Caco-2 (cell line): ENCODE data around the gene TSPAN4. TPM values are rescaled to one million over a fixed set of nuclear protein-coding genes. Genes with fewer than 3 reads are reported as not detected.
A peak's percentile ranks its signal among the peaks of the same experiment; 100 is the strongest.

Experiments
- BruUV-seq: library from RNA; stranded (reverse); fragments of 400-500 nt; replicated peaks from 2 replicates; lab custom pipeline; 2021; lab: Mats Ljungman, UMichigan
- CTCF ChIA-PET: fragments of 300-600 bp; sonication (Branson Sonifier 250); formaldehyde crosslinking; loops from one replicate; lab custom pipeline; 2022; ENCODE audit warnings: antibody characterized with exemption; lab: Charles Lee
- POLR2A ChIA-PET: fragments of 300-600 bp; sonication (Branson Sonifier 250); formaldehyde crosslinking; loops from one replicate; lab custom pipeline; 2022; ENCODE audit warnings: antibody characterized with exemption; lab: Charles Lee
- DNase-seq, 2 experiments: peaks; one replicate each; pipeline versions ENCODE4 v3.0.0 to v3.0.0-alpha.2; 2020 to 2022
- H3K27me3 ChIP-seq: replicated peaks from 2 replicates; pipeline ENCODE4 v1.6.0; 2011; ENCODE audit warnings: low read length; ENCODE audit not compliant: control insufficient read depth, insufficient read depth
- H3K36me3 ChIP-seq: 2 replicates; pipeline ENCODE4 v1.5.1; 2011; ENCODE audit warnings: low read length; ENCODE audit not compliant: control insufficient read depth, insufficient read depth
- H3K4me1 ChIP-seq: fragments of 250-450 bp; sonication (Bioruptor Pico); 2 replicates; pipeline ENCODE4 v1.5.1; 2020; ENCODE audit warnings: mild to moderate bottlenecking
- H3K4me3 ChIP-seq: 2 replicates; pipeline ENCODE4 v1.5.1; 2011; ENCODE audit warnings: low read depth, mild to moderate bottlenecking, control low read depth, low read length
- H3K9me3 ChIP-seq: fragments of 250-450 bp; sonication (Bioruptor Pico); 2 replicates; pipeline ENCODE4 v1.5.1; 2020; ENCODE audit warnings: mild to moderate bottlenecking, moderate library complexity
- H3K27ac Mint-ChIP-seq: one replicate; pipeline ENCODE4 v1.8.0; 2022; ENCODE audit warnings: mixed read lengths; ENCODE audit not compliant: unreplicated experiment
- H3K27me3 Mint-ChIP-seq: one replicate; pipeline ENCODE4 v1.8.0; 2022; ENCODE audit warnings: mixed read lengths; ENCODE audit not compliant: insufficient read depth, unreplicated experiment
- H3K36me3 Mint-ChIP-seq: one replicate; pipeline ENCODE4 v1.8.0; 2022; ENCODE audit warnings: mild to moderate bottlenecking, mixed read lengths; ENCODE audit not compliant: insufficient read depth, unreplicated experiment
- H3K4me1 Mint-ChIP-seq: one replicate; pipeline ENCODE4 v1.8.0; 2022; ENCODE audit warnings: low read depth, mixed read lengths; ENCODE audit not compliant: unreplicated experiment
- H3K4me3 Mint-ChIP-seq: one replicate; pipeline ENCODE4 v1.8.0; 2022; ENCODE audit warnings: mild to moderate bottlenecking, moderate library complexity, mixed read lengths; ENCODE audit not compliant: unreplicated experiment
- H3K9me3 Mint-ChIP-seq: one replicate; pipeline ENCODE4 v1.8.0; 2022; ENCODE audit warnings: mixed read lengths; ENCODE audit not compliant: unreplicated experiment
- intact Hi-C: fragments of 100-400 bp; cut with micrococcal nuclease; formaldehyde crosslinking; loops from one replicate; pipeline ENCODE4 v1.10.0; 2022; ENCODE audit not compliant: unreplicated experiment
- total RNA-seq: library from RNA; stranded (reverse); gene quantifications from 2 replicates; pipeline ENCODE4 v1.2.3, GENCODE V29; 2022
- TF ChIP-seq, protein P1 (sequence below), 2 experiments: fragments of 200-600 bp in 1 of 2; IDR thresholded peaks; 1 replicate in 1 of 2; 2 replicates in 1 of 2; pipeline versions ENCODE4 v1.5.1 to v1.8.0; 2011 to 2022; ENCODE audit warnings: antibody characterized with exemption in 1 of 2, control low read depth in 1 of 2, inconsistent platforms in 1 of 2, low read depth in 1 of 2, low read length in 1 of 2, mild to moderate bottlenecking in 1 of 2, moderate library complexity in 1 of 2; ENCODE audit not compliant: insufficient read depth in 1 of 2, severe bottlenecking in 1 of 2, unreplicated experiment in 1 of 2

TSPAN4 gene
- total RNA-seq, 1 experiment from 2014 or later, result 95.9 TPM

DNA sequence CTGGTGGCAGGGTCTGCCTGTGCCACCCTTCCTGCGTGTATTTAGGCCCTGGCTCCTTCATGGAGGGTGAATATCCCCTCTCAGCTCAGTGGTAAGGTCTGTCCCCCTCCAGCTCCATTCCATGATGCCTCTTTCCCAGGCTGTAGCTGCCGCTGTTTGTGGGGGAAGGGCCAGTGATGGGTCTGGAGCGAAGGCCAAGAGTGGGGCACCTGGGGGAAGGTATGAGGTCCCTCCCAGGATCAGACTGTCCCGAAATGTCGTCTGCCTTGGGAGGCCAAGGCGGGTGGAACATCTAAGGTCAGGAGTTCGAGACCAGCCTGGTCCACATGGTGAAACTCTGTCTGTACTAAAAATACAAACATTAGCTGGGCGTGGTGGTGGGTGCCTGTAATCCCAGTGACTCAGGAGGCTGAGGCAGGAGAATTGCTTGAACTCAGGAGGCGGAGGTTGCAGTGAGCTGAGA, 8.8 kb upstream of the TSPAN4 start:
- no peak for DNase-seq
- no peaks in the 10 kb centered on the region for H3K27me3 Mint-ChIP-seq
- BruUV-seq, result no TSS peak
- H3K4me3 Mint-ChIP-seq, result peak overlapping the region; percentile 79
- peak overlapping the region; percentile 71 for H3K27ac Mint-ChIP-seq
- TF ChIP-seq, protein P1, sequence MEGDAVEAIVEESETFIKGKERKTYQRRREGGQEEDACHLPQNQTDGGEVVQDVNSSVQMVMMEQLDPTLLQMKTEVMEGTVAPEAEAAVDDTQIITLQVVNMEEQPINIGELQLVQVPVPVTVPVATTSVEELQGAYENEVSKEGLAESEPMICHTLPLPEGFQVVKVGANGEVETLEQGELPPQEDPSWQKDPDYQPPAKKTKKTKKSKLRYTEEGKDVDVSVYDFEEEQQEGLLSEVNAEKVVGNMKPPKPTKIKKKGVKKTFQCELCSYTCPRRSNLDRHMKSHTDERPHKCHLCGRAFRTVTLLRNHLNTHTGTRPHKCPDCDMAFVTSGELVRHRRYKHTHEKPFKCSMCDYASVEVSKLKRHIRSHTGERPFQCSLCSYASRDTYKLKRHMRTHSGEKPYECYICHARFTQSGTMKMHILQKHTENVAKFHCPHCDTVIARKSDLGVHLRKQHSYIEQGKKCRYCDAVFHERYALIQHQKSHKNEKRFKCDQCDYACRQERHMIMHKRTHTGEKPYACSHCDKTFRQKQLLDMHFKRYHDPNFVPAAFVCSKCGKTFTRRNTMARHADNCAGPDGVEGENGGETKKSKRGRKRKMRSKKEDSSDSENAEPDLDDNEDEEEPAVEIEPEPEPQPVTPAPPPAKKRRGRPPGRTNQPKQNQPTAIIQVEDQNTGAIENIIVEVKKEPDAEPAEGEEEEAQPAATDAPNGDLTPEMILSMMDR (IDR thresholded peaks at IDR 0.05; ENCODE audit: insufficient read depth in 1 of 2, low read depth in 1 of 2, low read length in 1 of 2, severe bottlenecking in 1 of 2, unreplicated experiment in 1 of 2), result no peak
- H3K9me3 Mint-ChIP-seq, result no peaks in the 10 kb centered on the region
- Histone ChIP-seq H3K4me3 (peak overlapping the region; percentile 81), H3K27me3 (no peaks in the 10 kb centered on the region), H3K36me3 (peaks cover 5% of the 10 kb centered on the region), H3K4me1 (peaks cover 30% of the 10 kb centered on the region), H3K9me3 (no peaks in the 10 kb centered on the region)
- H3K36me3 Mint-ChIP-seq, result peaks cover 63% of the 10 kb centered on the region
- H3K4me1 Mint-ChIP-seq, result peaks cover 10% of the 10 kb centered on the region
- intact Hi-C loops, result loop anchor here (1.0 kb wide), 1 partner anchor 9 kb away; no protein-coding TSS in a partner anchor
- POLR2A ChIA-PET, result interaction anchor here (1.0 to 1.5 kb wide), 3 partner anchors 9 to 25 kb away, joined by 4 to 6 read pairs (median 5); partner anchors contain the start of genes PNPLA2 and RPLP2
- CTCF ChIA-PET, result interaction anchor here (1.3 kb wide), 1 partner anchor 10 kb away, joined by 4 read pairs; no protein-coding TSS in a partner anchor

DNA sequence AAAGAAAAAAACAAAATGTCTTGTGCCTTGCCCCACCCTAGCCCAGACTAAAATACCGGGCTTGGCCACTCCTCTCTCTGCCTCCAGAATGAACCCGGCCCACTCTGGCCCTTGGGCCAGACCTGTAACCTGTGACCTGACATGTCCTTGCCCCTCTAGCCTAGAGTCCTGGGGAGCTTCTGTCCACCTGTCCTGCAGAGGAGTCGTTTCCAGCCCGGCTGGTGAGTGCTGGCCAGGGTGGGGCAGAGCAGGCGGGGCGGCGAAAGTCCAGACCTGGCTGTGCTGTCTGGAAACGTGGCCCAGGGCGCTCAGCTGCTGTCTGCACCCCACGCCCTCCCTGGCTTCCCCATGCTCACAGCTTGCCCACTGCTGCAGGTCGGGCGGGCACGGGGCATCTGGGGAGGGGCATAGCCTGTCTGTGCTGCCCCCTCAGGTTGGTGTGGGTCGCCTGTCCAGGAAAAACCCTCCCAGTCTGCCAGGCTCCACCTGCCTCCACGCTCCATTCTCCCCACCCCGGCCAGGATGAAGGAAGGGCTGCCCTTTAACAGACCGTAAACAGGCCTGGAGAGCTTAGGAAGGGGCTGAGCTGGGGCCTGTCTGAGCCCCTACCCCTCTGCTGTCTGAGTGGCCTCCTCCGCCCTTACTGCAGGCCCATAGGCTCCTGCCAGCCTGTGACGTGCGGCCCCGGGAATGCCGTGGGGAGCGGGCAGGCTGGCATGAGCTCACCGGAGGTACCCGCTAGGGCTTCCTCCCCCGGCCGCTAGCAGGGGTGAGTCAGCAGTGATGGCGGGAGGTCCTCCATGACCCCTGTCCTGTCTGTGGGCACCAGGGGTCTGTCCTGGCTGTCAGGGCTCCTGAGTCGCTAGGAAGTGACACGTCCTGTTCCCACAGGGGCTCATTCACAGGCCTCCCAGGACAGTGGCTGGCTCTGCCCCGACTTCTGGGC, 8.0 kb upstream of the TSPAN4 start:
- peak overlapping the region; percentile 71 for H3K27ac Mint-ChIP-seq
- peaks cover 13% of the 10 kb centered on the region for H3K4me1 Mint-ChIP-seq
- Histone ChIP-seq H3K36me3 (peaks cover 5% of the 10 kb centered on the region), H3K9me3 (no peaks in the 10 kb centered on the region), H3K4me1 (peaks cover 28% of the 10 kb centered on the region), H3K4me3 (no peak overlapping the region), H3K27me3 (no peaks in the 10 kb centered on the region)
- H3K27me3 Mint-ChIP-seq, result no peaks in the 10 kb centered on the region
- no peaks in the 10 kb centered on the region for H3K9me3 Mint-ChIP-seq
- TSS peak; percentile 43 for BruUV-seq
- intact Hi-C loops, result no loop called here
- H3K36me3 Mint-ChIP-seq, result peaks cover 66% of the 10 kb centered on the region
- CTCF ChIA-PET, result interaction anchor here (1.3 kb wide), 1 partner anchor 9 kb away, joined by 4 read pairs; no protein-coding TSS in a partner anchor
- POLR2A ChIA-PET, result interaction anchor here (1.0 to 1.5 kb wide), 3 partner anchors 9 to 25 kb away, joined by 4 to 6 read pairs (median 5); partner anchors contain the start of genes PNPLA2 and RPLP2
- no peak for DNase-seq
- TF ChIP-seq, protein P1 (IDR thresholded peaks at IDR 0.05; ENCODE audit: insufficient read depth in 1 of 2, low read depth in 1 of 2, low read length in 1 of 2, severe bottlenecking in 1 of 2, unreplicated experiment in 1 of 2), result no peak
- H3K4me3 Mint-ChIP-seq, result peak overlapping the region; percentile 79

DNA sequence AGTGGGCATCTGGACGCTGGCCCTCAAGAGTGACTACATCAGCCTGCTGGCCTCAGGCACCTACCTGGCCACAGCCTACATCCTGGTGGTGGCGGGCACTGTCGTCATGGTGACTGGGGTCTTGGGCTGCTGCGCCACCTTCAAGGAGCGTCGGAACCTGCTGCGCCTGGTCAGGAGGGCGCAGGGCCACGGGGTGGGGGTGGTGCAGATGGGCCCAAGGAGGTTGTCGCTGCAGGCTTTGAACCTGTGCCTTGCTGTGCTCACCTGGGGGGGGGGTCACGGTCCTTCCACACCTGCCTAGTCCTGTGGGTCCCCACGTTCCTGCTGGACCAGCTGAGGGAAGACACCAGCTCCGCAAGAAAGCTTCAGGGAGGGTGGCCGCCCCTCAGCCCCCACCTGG, 6.4 kb upstream of the TSPAN4 start:
- Mint-ChIP-seq H3K27me3 (no peaks in the 10 kb centered on the region), H3K9me3 (no peaks in the 10 kb centered on the region), H3K4me1 (peaks cover 24% of the 10 kb centered on the region), H3K27ac (no peak overlapping the region), H3K36me3 (peaks cover 74% of the 10 kb centered on the region), H3K4me3 (no peak overlapping the region)
- Histone ChIP-seq H3K4me3 (no peak overlapping the region), H3K4me1 (peaks cover 29% of the 10 kb centered on the region), H3K9me3 (no peaks in the 10 kb centered on the region), H3K36me3 (peaks cover 8% of the 10 kb centered on the region), H3K27me3 (no peaks in the 10 kb centered on the region)
- TF ChIP-seq, protein P1 (IDR thresholded peaks at IDR 0.05; ENCODE audit: insufficient read depth in 1 of 2, low read depth in 1 of 2, low read length in 1 of 2, severe bottlenecking in 1 of 2, unreplicated experiment in 1 of 2), result no peak
- BruUV-seq, result no TSS peak
- DNase-seq, result no peak
- CTCF ChIA-PET, result no interaction called here
- POLR2A ChIA-PET, result interaction anchor here (1.0 kb wide), 1 partner anchor 17 kb away, joined by 3 read pairs; no protein-coding TSS in a partner anchor
- intact Hi-C loops, result no loop called here
